ENCODE data around the gene KCNA2. TPM values are rescaled to one million over a fixed set of nuclear protein-coding genes. Genes with fewer than 3 reads are reported as not detected.

KCNA2 gene
- total RNA-seq, 1 experiment from 2014 or later = not detected

DNA sequence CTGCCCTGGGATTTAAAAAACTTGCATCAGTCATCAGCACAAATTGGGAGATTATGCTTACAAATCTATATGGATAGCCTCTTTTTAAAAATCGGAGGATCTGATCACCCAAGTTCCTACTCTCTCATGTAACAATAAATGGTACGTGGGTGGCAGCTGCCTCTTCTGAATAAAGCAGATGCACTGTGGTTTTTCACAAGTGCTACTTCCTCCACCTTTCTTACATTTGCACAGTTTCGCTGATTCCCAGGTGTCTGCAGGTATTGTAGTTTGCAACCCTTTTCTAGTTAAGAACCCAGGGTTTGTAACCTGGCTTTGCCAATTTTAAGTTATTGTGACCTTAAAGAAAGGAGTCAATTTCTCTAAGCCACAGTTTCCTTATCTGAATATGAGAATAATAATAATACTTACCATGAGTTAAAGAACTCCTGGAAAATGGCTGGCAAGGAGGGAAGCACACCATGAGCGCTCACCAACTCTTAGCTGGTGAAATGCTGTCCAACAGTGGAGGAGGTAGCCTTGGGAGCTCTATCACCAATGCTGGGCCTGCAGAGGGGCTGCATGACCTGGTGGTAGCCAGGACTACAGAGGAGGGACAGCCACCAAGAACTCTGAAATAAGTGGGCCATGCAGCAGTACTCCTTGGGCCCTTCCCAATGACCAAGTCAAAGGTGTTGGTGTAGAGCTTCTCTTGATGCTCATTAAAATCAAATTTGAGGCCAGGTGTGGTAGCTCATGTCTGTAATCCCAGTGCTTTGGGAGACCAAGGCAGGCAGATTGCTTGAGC, 30.2 kb upstream of the KCNA2 start:
- peaks cover 19% of the 10 kb centered on the region for H3K4me1 Mint-ChIP-seq (ENCODE audit: insufficient read depth, unreplicated experiment)
- H3K4me3 Mint-ChIP-seq (ENCODE audit: unreplicated experiment) = no peak overlapping the region
- intact Hi-C loops (cut with micrococcal nuclease) = loop anchor here (10.0 kb wide), 1 partner anchor 358 kb away; no protein-coding TSS in a partner anchor
- DNase-seq (ENCODE audit: unreplicated experiment) = no peak
- no peaks in the 10 kb centered on the region for H3K9me3 Mint-ChIP-seq (ENCODE audit: unreplicated experiment)
- CTCF ChIA-PET = interaction anchor here (1.0 to 5.5 kb wide), 7 partner anchors 8 to 145 kb away, joined by 3 to 29 read pairs (median 17); no protein-coding TSS in a partner anchor
- no TSS peak for BruUV-seq (replicated peaks)
- peaks cover 37% of the 10 kb centered on the region for H3K27me3 Mint-ChIP-seq (ENCODE audit: insufficient read depth, unreplicated experiment)
- H3K36me3 Mint-ChIP-seq (ENCODE audit: insufficient read depth, unreplicated experiment) = no peaks in the 10 kb centered on the region
- POLR2A ChIA-PET = no interaction called here
- TF ChIP-seq CTCF (IDR thresholded peaks at IDR 0.05; ENCODE audit: unreplicated experiment) = no peak
- H3K27ac Mint-ChIP-seq (ENCODE audit: low read depth, unreplicated experiment) = no peak overlapping the region

GRCh38 chr1:110635434-110635833, 29.3 kb upstream of the KCNA2 start:
- no peak for DNase-seq (ENCODE audit: unreplicated experiment)
- intact Hi-C loops (cut with micrococcal nuclease) = loop anchor here (10.0 kb wide), 1 partner anchor 359 kb away; no protein-coding TSS in a partner anchor
- H3K27me3 Mint-ChIP-seq (ENCODE audit: insufficient read depth, unreplicated experiment) = peaks cover 27% of the 10 kb centered on the region
- no TSS peak for BruUV-seq (replicated peaks)
- H3K4me3 Mint-ChIP-seq (ENCODE audit: unreplicated experiment) = no peak overlapping the region
- no peaks in the 10 kb centered on the region for H3K9me3 Mint-ChIP-seq (ENCODE audit: unreplicated experiment)
- ChIA-PET POLR2A (no interaction called here), CTCF (interaction anchor here (0.7 to 5.5 kb wide), 10 partner anchors 13 to 1419 kb away, joined by 3 to 29 read pairs (median 9); no protein-coding TSS in a partner anchor)
- peaks cover 19% of the 10 kb centered on the region for H3K4me1 Mint-ChIP-seq (ENCODE audit: insufficient read depth, unreplicated experiment)
- H3K27ac Mint-ChIP-seq (ENCODE audit: low read depth, unreplicated experiment) = no peak overlapping the region
- no peak for TF ChIP-seq CTCF (IDR thresholded peaks at IDR 0.05; ENCODE audit: unreplicated experiment)
- H3K36me3 Mint-ChIP-seq (ENCODE audit: insufficient read depth, unreplicated experiment) = no peaks in the 10 kb centered on the region

- H3K4me1 Mint-ChIP-seq (ENCODE audit: insufficient read depth, unreplicated experiment) = peaks cover 14% of the 10 kb centered on the region
These were observed 28.5 kb upstream of the KCNA2 start for GRCh38 chr1:110634455-110635311.

More at GRCh38 chr1:110634455-110635311, 28.5 kb upstream of the KCNA2 start:
- ChIA-PET POLR2A (interaction anchor here (0.6 to 1.1 kb wide), 2 partner anchors 112 to 131 kb away, joined by 3 to 5 read pairs; no protein-coding TSS in a partner anchor), CTCF (interaction anchor here (0.6 to 5.5 kb wide), 19 partner anchors 9 to 1420 kb away, joined by 3 to 29 read pairs (median 4); no protein-coding TSS in a partner anchor)
- intact Hi-C loops (cut with micrococcal nuclease) = loop anchor here (10.0 kb wide), 1 partner anchor 360 kb away; no protein-coding TSS in a partner anchor
- H3K27ac Mint-ChIP-seq (ENCODE audit: low read depth, unreplicated experiment) = peak overlapping the region; percentile 68
- BruUV-seq (replicated peaks) = no TSS peak
- no peak for TF ChIP-seq CTCF (IDR thresholded peaks at IDR 0.05; ENCODE audit: unreplicated experiment)
- peak; percentile 72 for DNase-seq (ENCODE audit: unreplicated experiment)
- H3K27me3 Mint-ChIP-seq (ENCODE audit: insufficient read depth, unreplicated experiment) = peaks cover 20% of the 10 kb centered on the region
- no peaks in the 10 kb centered on the region for H3K36me3 Mint-ChIP-seq (ENCODE audit: insufficient read depth, unreplicated experiment)
- H3K4me3 Mint-ChIP-seq (ENCODE audit: unreplicated experiment) = peak overlapping the region; percentile 42
- H3K9me3 Mint-ChIP-seq (ENCODE audit: unreplicated experiment) = no peaks in the 10 kb centered on the region
